Thyroid gland (tissue), 4 donors: ENCODE results near the gene SFXN2. TPM values are rescaled to one million over a fixed set of nuclear protein-coding genes. Genes with fewer than 3 reads are reported as not detected.
A peak's percentile ranks its signal among the peaks of the same experiment; 100 is the strongest.

Source experiments
- DNase-seq, 2 donors: peaks; one replicate each; pipeline ENCODE4 v3.0.0-alpha.2; 2019
- H3K27ac ChIP-seq, 3 donors: fragments of 200-600 bp; sonication (generic); 1 replicate in 2 of 3; 2 replicates in 1 of 3; pipeline ENCODE4 v1.5.1; 2016 to 2019; ENCODE audit warnings: mild to moderate bottlenecking in 1 of 3, moderate library complexity in 1 of 3
- H3K27me3 ChIP-seq: fragments of 200-600 bp; sonication (generic); one replicate; pipeline ENCODE4 v1.5.1; 2019
- H3K36me3 ChIP-seq, 2 donors: fragments of 200-600 bp; sonication (generic); one replicate each; pipeline ENCODE4 v1.5.1; 2016 to 2019
- H3K4me1 ChIP-seq, 2 donors: fragments of 200-600 bp; sonication (generic); one replicate each; pipeline ENCODE4 v1.5.1; 2017 to 2019
- H3K4me3 ChIP-seq, 3 donors: fragments of 200-600 bp; sonication (generic); replicated peaks in 1 of 3; 1 replicate in 2 of 3; 2 replicates in 1 of 3; pipeline ENCODE4 v1.5.1; 2016; ENCODE audit warnings: mild to moderate bottlenecking in 1 of 3
- H3K9me3 ChIP-seq: fragments of 200-600 bp; sonication (generic); one replicate; pipeline ENCODE4 v1.5.1; 2017
- POLR2A ChIP-seq, 2 donors: fragments of 450-650 bp; IDR thresholded peaks; one replicate each; pipeline ENCODE4 v1.6.1; 2017; ENCODE audit warnings: antibody characterized with exemption in 2 of 2, mild to moderate bottlenecking in 2 of 2, moderate library complexity in 1 of 2
- WGBS, 2 donors: methylation state at CpG; one replicate each; pipeline ENCODE4 v1.1.5; 2017; 5-methylcytosine and 5-hydroxymethylcytosine counted together
- intact Hi-C: fragments of 100-400 bp; cut with DNase I; formaldehyde crosslinking; loops from one replicate; pipeline ENCODE4 v1.15.1; 2023
- total RNA-seq, 4 donors: library from RNA; depleted of rRNA; stranded (reverse); fragments of >200 nt; gene quantifications; one replicate each; pipeline ENCODE4 v1.2.3, GENCODE V29; 2016
- TF ChIP-seq, protein P1 (sequence below), 6 experiments: fragments of 200-600 bp in 3 of 6; fragments of 450-650 bp in 3 of 6; sonication (generic) in 3 of 6; IDR thresholded peaks; one replicate each; pipeline ENCODE4 v1.5.1; 2016 to 2019; ENCODE audit warnings: antibody characterized with exemption in 6 of 6, mild to moderate bottlenecking in 2 of 6, inconsistent platforms in 1 of 6, moderate library complexity in 1 of 6

Gene SFXN2
- total RNA-seq, 4 donors from 2014 or later = 5.1 to 38.4 (median 20.9) TPM

DNA sequence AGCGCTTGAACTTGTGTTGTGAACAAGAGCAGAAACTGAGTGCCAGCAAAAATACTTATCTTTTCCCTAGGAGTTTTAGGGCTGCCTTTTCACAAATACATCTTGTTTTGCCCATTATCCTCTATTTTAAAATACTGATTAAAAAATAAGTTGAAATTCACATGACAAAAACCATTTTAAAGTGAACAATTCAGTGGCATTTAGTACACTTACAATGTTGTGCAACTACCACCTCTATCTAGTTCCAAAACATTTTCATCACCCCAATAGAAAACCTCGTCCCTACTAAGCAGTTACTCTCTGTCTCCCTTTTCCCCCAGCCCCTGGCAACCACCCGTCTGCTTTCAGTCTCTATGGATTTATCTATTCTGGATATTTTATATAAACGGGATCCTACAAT, 30.7 kb downstream of the SFXN2 start:
- Histone ChIP-seq H3K27me3 (no peaks in the 10 kb centered on the region), H3K27ac (peak overlapping the region; percentile 84 to 93 (median 90)), H3K9me3 (no peaks in the 10 kb centered on the region), H3K36me3 (no peaks in the 10 kb centered on the region), H3K4me1 (peaks cover 27 to 34% of the 10 kb centered on the region in 2 donors), H3K4me3 (peak overlapping the region in 2 of 3 donors; percentile 22 to 57)
- 43 to 44% methylated on average over 4 of the region's 4 CpGs for WGBS, 2 donors
- DNase-seq = no peak
- TF ChIP-seq, protein P1, sequence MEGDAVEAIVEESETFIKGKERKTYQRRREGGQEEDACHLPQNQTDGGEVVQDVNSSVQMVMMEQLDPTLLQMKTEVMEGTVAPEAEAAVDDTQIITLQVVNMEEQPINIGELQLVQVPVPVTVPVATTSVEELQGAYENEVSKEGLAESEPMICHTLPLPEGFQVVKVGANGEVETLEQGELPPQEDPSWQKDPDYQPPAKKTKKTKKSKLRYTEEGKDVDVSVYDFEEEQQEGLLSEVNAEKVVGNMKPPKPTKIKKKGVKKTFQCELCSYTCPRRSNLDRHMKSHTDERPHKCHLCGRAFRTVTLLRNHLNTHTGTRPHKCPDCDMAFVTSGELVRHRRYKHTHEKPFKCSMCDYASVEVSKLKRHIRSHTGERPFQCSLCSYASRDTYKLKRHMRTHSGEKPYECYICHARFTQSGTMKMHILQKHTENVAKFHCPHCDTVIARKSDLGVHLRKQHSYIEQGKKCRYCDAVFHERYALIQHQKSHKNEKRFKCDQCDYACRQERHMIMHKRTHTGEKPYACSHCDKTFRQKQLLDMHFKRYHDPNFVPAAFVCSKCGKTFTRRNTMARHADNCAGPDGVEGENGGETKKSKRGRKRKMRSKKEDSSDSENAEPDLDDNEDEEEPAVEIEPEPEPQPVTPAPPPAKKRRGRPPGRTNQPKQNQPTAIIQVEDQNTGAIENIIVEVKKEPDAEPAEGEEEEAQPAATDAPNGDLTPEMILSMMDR (IDR thresholded peaks at IDR 0.05) = no peak
- no peak for TF ChIP-seq POLR2A (IDR thresholded peaks at IDR 0.05)
- intact Hi-C loops = loop anchor here (10.0 kb wide), 1 partner anchor 70 kb away; no protein-coding TSS in a partner anchor

DNA sequence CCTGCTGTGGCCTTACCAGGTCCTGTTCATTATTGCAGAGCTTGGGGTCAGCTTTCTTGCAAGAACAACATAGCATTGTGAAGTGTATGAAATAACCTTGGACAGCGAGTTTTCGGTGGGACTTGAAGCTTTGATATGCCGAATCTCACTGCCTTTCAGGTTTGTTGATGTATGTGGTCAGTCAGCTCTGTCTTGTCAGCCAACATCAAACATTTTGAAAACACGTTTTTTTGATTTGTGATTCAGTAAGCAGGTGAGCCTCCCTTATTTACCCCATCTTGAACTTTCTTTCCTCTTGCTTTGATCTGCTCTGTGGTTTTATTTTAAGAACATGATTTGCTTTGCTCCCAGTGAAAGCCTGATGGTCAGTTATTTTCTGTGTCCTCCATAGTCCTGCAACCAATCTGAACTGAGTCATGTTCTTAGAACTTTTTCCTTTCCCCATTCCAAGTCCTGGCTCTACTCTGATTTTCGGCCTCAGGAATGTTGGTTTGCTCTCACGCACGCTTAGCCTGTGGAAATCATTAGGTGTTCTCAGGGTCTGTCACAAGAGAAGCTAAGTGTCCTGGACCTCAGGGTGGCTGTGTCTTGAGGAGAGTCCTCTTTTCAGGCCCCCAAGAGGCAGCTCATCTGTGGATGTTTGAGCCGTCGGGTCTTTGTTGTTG, 38.0 kb downstream of the SFXN2 start:
- no peak overlapping the region for H3K4me3 ChIP-seq
- no peak for DNase-seq
- intact Hi-C loops = no loop called here
- H3K27ac ChIP-seq = peak overlapping the region; percentile 67 to 83 (median 74)
- no peaks in the 10 kb centered on the region for H3K9me3 ChIP-seq
- WGBS, 2 donors = 71 to 72% methylated on average over 9 of the region's 9 CpGs
- no peaks in the 10 kb centered on the region for H3K36me3 ChIP-seq
- peaks cover 55 to 56% of the 10 kb centered on the region in 2 donors for H3K4me1 ChIP-seq
- H3K27me3 ChIP-seq = no peaks in the 10 kb centered on the region
- TF ChIP-seq POLR2A (IDR thresholded peaks at IDR 0.05) = no peak
- TF ChIP-seq, protein P1 (IDR thresholded peaks at IDR 0.05) = no peak

DNA sequence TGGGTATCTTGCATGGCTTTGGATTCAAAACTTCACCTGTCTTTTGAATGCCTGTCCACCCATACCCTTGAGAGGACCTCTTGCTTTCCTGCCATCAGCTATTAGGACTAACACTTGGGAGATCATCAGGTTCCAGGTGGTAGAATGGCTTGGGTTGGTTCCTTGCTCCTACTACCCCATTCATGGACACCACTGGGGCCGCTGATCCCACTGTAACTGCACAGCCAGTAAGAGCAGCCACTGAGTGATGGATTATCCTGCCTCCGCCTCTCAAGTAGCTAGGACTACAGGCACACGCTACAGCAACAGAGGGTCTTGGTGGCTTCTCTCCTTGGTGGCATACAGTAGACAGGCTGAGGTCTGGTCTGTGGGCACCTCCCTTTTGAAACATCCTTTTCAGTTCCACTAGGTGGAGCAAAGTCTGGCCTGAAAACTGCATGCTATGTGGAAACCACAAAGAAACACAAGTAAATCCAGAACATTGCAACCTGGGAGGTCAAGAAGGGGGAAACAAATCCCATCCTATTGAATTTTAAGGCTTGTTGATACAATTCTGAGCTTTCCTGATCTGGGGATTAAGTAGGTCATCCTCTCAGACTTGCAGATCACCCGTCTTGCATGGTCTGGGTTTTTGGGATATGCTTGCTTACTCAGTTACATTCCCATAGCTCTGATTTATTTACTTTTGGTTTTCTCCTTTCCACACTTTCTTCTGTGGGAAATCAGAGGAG, 38.7 kb downstream of the SFXN2 start:
- Histone ChIP-seq H3K36me3 (no peaks in the 10 kb centered on the region), H3K27ac (peak overlapping the region; percentile 67 to 83 (median 74)), H3K4me1 (peaks cover 54 to 62% of the 10 kb centered on the region in 2 donors), H3K27me3 (no peaks in the 10 kb centered on the region), H3K9me3 (no peaks in the 10 kb centered on the region), H3K4me3 (no peak overlapping the region)
- intact Hi-C loops = no loop called here
- TF ChIP-seq, protein P1 (IDR thresholded peaks at IDR 0.05) = peak in 4 of 6 experiments; percentile 46 to 54 (median 50)
- no peak for TF ChIP-seq POLR2A (IDR thresholded peaks at IDR 0.05)
- 79 to 88% methylated on average over 4 of the region's 4 CpGs for WGBS, 2 donors
- no peak for DNase-seq

GRCh38 chr10:102753718-102754117, 39.3 kb downstream of the SFXN2 start:
- Histone ChIP-seq H3K27ac (peak overlapping the region; percentile 67 to 83 (median 74)), H3K36me3 (no peaks in the 10 kb centered on the region), H3K4me1 (peaks cover 58 to 68% of the 10 kb centered on the region in 2 donors), H3K27me3 (no peaks in the 10 kb centered on the region), H3K4me3 (no peak overlapping the region), H3K9me3 (no peaks in the 10 kb centered on the region)
- DNase-seq = no peak
- 69 to 72% methylated on average over 1 of the region's 1 CpG for WGBS, 2 donors
- intact Hi-C loops = no loop called here
- TF ChIP-seq, protein P1 (IDR thresholded peaks at IDR 0.05) = no peak
- TF ChIP-seq POLR2A (IDR thresholded peaks at IDR 0.05) = no peak

GRCh38 chr10:102757323-102757722, 42.9 kb downstream of the SFXN2 start:
- Histone ChIP-seq H3K4me1 (peaks cover 72 to 87% of the 10 kb centered on the region in 2 donors), H3K27me3 (no peaks in the 10 kb centered on the region), H3K4me3 (no peak overlapping the region), H3K9me3 (no peaks in the 10 kb centered on the region), H3K27ac (peak overlapping the region in 1 of 3 donors; percentile 37), H3K36me3 (no peaks in the 10 kb centered on the region)
- WGBS, 2 donors = 88 to 98% methylated on average over 6 of the region's 6 CpGs
- intact Hi-C loops = no loop called here
- TF ChIP-seq, protein P1 (IDR thresholded peaks at IDR 0.05) = no peak
- TF ChIP-seq POLR2A (IDR thresholded peaks at IDR 0.05) = no peak
- DNase-seq = no peak
